Measurements from ENCODE around the gene OR10V1. TPM values are rescaled to one million over a fixed set of nuclear protein-coding genes. Genes with fewer than 3 reads are reported as not detected.
A peak's percentile ranks its signal among the peaks of the same experiment; 100 is the strongest.

Gene OR10V1
- total and polyA plus RNA-seq, 2 of the 4 experiments (the other 2 are of a cell fraction) = not detected

DNA sequence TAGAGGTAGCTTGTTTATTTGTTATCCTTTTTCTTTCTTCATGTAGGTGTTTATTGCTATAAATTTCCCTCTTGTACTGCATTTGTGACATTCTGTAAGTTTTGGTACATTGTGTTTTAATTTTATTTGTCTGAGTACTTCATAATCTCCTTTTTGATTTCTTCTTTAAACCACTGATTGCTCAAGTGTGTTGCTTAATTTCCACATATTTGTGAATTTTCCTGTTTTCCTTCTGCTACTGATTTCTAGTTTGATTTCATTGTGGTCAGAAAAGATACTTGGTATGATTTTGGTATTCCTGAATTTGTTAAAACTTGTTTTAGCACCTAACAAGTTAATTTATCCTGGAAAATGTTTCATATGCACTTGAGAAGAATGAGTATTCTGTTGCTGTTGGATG, 15.1 kb downstream of the OR10V1 start:
- Histone ChIP-seq H3K18ac (ENCODE audit: low read depth, low read length) (no peak overlapping the region), H3K27me3 (ENCODE audit: control insufficient read depth, insufficient read depth, low read length) (no peaks in the 10 kb centered on the region), H3K36me3 (ENCODE audit: control insufficient read depth, insufficient read depth, low read length) (no peaks in the 10 kb centered on the region), H3K79me1 (ENCODE audit: low read depth in 1 of 2, low read length in 2 of 2) (no peaks in the 10 kb centered on the region), H3K56ac (ENCODE audit: extremely low read depth, insufficient read depth, low read length) (no peak overlapping the region), H2AK5ac (ENCODE audit: low read depth, low read length) (no peak overlapping the region), H4K8ac (ENCODE audit: low read depth in 2 of 2, low read length in 2 of 2) (no peak overlapping the region), H3K4me2 (ENCODE audit: low read depth, low read length) (no peak overlapping the region), H3K9ac (ENCODE audit: low read depth, low read length) (no peak overlapping the region), H3K27ac (ENCODE audit: insufficient read depth, low read length) (no peak overlapping the region), H4K5ac (ENCODE audit: low read depth, low read length) (no peak overlapping the region), H2BK5ac (ENCODE audit: low read depth, low read length, poor library complexity, severe bottlenecking) (no peak overlapping the region), H3K23ac (ENCODE audit: low read depth, low read length) (no peak overlapping the region), H2AK9ac (replicated peaks; ENCODE audit: low read depth, low read length, poor library complexity) (no peak overlapping the region), H3K9me3 (ENCODE audit: control insufficient read depth, insufficient read depth, low read length) (no peaks in the 10 kb centered on the region), H3K14ac (replicated peaks; ENCODE audit: low read depth, low read length) (no peak overlapping the region), H4K91ac (ENCODE audit: insufficient read depth, low read depth, low read length) (no peak overlapping the region), H3K4me1 (ENCODE audit: control insufficient read depth, insufficient read depth, low read length) (no peaks in the 10 kb centered on the region), H4K20me1 (ENCODE audit: insufficient read depth, low read length) (no peaks in the 10 kb centered on the region), H3K4me3 (ENCODE audit: insufficient read depth, low read depth, low read length) (no peak overlapping the region), H2BK15ac (ENCODE audit: low read depth, low read length) (no peak overlapping the region), H2BK120ac (ENCODE audit: low read depth, low read length) (no peak overlapping the region), H2BK20ac (ENCODE audit: low read depth, low read length) (no peak overlapping the region), H3K4ac (ENCODE audit: low read depth, low read length) (no peak overlapping the region), H2AFZ (replicated peaks; ENCODE audit: low read length, poor library complexity) (no peak overlapping the region), H3K9me1 (ENCODE audit: insufficient read depth, low read length) (no peaks in the 10 kb centered on the region)
- CTCF ChIA-PET = no interaction called here
- DNase-seq = no peak
- POLR2A ChIA-PET (ENCODE audit: unreplicated experiment) = no interaction called here
- in situ Hi-C loops (cut with MboI; ENCODE audit: low sequenced_read_pairs) (no loop called here), intact Hi-C loops (cut with micrococcal nuclease) (no loop called here), dilution Hi-C loops (cut with HindIII; ENCODE audit: low sequenced_read_pairs, unreplicated experiment) (no loop called here)
- 0 out of 2 replicates have a peak, but pooled peaks have one; percentile 1 for TF ChIP-seq CEBPB (IDR thresholded peaks at IDR 0.05; ENCODE audit: low read depth, low read length)
- TF ChIP-seq, protein P1, sequence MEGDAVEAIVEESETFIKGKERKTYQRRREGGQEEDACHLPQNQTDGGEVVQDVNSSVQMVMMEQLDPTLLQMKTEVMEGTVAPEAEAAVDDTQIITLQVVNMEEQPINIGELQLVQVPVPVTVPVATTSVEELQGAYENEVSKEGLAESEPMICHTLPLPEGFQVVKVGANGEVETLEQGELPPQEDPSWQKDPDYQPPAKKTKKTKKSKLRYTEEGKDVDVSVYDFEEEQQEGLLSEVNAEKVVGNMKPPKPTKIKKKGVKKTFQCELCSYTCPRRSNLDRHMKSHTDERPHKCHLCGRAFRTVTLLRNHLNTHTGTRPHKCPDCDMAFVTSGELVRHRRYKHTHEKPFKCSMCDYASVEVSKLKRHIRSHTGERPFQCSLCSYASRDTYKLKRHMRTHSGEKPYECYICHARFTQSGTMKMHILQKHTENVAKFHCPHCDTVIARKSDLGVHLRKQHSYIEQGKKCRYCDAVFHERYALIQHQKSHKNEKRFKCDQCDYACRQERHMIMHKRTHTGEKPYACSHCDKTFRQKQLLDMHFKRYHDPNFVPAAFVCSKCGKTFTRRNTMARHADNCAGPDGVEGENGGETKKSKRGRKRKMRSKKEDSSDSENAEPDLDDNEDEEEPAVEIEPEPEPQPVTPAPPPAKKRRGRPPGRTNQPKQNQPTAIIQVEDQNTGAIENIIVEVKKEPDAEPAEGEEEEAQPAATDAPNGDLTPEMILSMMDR (conservative IDR thresholded peaks at IDR 0.05; ENCODE audit: low read depth, low read length) = no peak
- BruUV-seq (replicated peaks) = no TSS peak
- no peak for ATAC-seq (ENCODE audit: low read depth)
